CD4-positive, alpha-beta T cell treated with Interleukin-17A for 1 hour (primary cell): ENCODE measurements around the gene BEAN1.

Experiments used
- DNase-seq: peaks from one replicate; pipeline ENCODE4 v3.0.0-alpha.2; 2020

BEAN1 gene

GRCh38 chr16:66427036-66427860 is at the start of gene BEAN1:
Gene BEAN1 (plus strand): TSS chr16:66427295. CDS start chr16:66437677, 10,382 bp downstream.
- DNase-seq, result no peak

- no peak for DNase-seq
These were observed 49.8 kb upstream of the BEAN1 start for GRCh38 chr16:66377324-66377723.

GRCh38 chr16:66378741-66379570 is 48.1 kb upstream of the BEAN1 start:
- no peak for DNase-seq

- no peak for DNase-seq
These were observed 47.5 kb upstream of the BEAN1 start for GRCh38 chr16:66379571-66379941.

- no peak for DNase-seq
These were observed 46.7 kb upstream of the BEAN1 start for GRCh38 chr16:66380421-66380820.

- no peak for DNase-seq
These were observed 45.4 kb upstream of the BEAN1 start for GRCh38 chr16:66381585-66382170.

- no peak for DNase-seq
These were observed 44.7 kb upstream of the BEAN1 start for GRCh38 chr16:66382171-66382965.

- no peak for DNase-seq
These were observed 44.2 kb upstream of the BEAN1 start for GRCh38 chr16:66382966-66383299.

- no peak for DNase-seq
These were observed 43.5 kb upstream of the BEAN1 start for GRCh38 chr16:66383551-66383950.

- DNase-seq, result no peak
These were observed 41.7 kb upstream of the BEAN1 start for GRCh38 chr16:66385415-66385814.

GRCh38 chr16:66386629-66387622 is 40.2 kb upstream of the BEAN1 start:
- DNase-seq, result no peak

- no peak for DNase-seq
These were observed 39.2 kb upstream of the BEAN1 start for GRCh38 chr16:66387817-66388332.

GRCh38 chr16:66388350-66389139 is 38.5 kb upstream of the BEAN1 start:
- DNase-seq, result no peak

- DNase-seq, result no peak
These were observed 37.6 kb upstream of the BEAN1 start for GRCh38 chr16:66389256-66390176.

GRCh38 chr16:66390346-66391108 is 36.6 kb upstream of the BEAN1 start:
- no peak for DNase-seq

GRCh38 chr16:66391726-66392670 is 35.1 kb upstream of the BEAN1 start:
- DNase-seq, result no peak

GRCh38 chr16:66395806-66396555 is 31.1 kb upstream of the BEAN1 start:
- no peak for DNase-seq
